Uterus (tissue), 2 donors: ENCODE results near the gene PRIMA1.

Experiments used
- POLR2A ChIP-seq, 2 donors: fragments of 450-650 bp; IDR thresholded peaks; one replicate each; pipeline ENCODE4 v1.6.1; 2016; ENCODE audit warnings: antibody characterized with exemption in 2 of 2, mild to moderate bottlenecking in 1 of 2, moderate library complexity in 1 of 2
- TF ChIP-seq, protein P1 (sequence below), 4 experiments: fragments of 200-600 bp in 2 of 4; fragments of 450-650 bp in 2 of 4; sonication (generic) in 2 of 4; IDR thresholded peaks; one replicate each; pipeline ENCODE4 v1.5.1; 2016 to 2019; ENCODE audit warnings: antibody characterized with exemption in 4 of 4, mild to moderate bottlenecking in 2 of 4, moderate library complexity in 1 of 4

DNA sequence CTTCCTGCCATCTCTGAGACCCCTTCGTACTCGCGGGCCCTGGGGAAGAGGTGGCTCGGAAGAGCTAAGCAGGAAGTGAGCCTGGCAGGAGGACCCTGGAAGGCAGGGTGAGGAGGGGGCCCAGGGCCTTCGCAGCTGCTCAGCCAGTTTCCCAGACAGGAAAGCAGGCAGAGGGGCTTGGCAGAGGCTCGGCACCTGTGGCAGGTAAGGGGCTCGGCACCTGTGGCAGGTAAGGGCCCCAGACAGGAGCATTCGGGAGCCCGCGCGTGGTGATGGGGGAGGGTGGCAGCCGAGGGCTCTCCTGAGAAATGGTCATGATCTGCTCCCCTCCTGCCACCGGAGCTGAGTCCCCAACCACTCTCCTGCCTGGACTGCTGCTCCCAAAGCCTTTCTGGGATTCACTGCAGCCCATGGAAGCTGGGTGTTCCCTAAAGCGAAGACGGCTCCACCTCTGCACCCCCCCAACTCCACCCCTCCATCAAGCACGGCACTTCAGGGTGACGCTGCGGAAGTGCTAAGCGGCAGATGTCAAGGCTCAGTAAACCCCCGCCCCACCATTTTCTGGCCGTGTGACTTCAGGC is 63.2 kb downstream of the PRIMA1 start:
- TF ChIP-seq, protein P1, sequence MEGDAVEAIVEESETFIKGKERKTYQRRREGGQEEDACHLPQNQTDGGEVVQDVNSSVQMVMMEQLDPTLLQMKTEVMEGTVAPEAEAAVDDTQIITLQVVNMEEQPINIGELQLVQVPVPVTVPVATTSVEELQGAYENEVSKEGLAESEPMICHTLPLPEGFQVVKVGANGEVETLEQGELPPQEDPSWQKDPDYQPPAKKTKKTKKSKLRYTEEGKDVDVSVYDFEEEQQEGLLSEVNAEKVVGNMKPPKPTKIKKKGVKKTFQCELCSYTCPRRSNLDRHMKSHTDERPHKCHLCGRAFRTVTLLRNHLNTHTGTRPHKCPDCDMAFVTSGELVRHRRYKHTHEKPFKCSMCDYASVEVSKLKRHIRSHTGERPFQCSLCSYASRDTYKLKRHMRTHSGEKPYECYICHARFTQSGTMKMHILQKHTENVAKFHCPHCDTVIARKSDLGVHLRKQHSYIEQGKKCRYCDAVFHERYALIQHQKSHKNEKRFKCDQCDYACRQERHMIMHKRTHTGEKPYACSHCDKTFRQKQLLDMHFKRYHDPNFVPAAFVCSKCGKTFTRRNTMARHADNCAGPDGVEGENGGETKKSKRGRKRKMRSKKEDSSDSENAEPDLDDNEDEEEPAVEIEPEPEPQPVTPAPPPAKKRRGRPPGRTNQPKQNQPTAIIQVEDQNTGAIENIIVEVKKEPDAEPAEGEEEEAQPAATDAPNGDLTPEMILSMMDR (IDR thresholded peaks at IDR 0.05), result no peak
- no peak for TF ChIP-seq POLR2A (IDR thresholded peaks at IDR 0.05)
